ENCODE results near the gene UBAC1. TPM values are rescaled to one million over a fixed set of nuclear protein-coding genes. Genes with fewer than 3 reads are reported as not detected.

Gene UBAC1
- total and polyA plus RNA-seq, 9 of the 15 experiments (the other 6 are each of a cell fraction or from before 2014, with no cell fraction given): 94.0 to 399 (median 228) TPM

DNA sequence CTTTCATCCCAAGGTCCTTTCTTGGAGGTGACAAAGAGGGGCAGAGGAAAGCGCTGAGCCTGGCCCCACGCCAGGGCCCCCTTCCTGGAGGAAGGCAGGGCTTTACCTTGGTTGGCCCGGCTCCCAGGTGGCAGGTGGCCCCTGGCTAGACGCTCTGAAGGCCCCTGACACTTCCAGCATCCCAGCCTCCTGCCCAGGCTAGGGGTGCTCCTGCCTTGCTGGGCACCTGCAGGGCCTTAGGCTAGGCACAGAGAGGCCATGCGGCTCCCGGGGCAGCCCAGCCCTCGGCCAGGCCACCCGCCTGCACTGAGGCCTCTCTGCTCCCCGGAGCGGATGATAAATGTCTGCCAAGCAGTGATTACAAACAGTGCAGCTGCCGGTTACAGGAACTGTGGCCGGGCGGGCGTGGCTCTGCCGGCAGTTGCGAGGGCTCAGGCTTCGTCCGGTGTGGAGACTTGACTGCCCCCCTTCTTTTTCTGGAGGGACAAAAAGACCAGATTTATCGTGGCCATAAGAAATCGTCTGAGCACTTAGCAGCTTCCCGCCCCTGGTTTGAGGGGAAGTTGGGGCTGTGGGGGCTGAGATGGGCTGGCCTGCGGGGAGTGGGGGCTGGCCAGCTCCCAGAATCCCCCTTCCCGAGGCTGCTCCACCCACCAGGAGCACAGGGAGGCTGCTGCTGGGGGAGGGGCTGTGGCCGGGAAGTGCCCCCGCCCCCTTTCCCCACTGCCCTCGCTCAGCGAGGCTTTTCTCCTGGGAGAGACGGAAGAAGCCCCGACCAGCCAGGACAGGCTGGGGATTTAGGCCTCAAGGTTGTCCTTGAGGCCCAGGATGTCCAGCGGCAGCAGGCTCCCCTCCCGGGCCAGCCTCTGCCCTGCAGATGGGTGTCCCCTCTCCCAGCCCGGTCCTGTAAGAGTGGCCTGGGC lies 31.6 kb upstream of the UBAC1 start (continued):
- TF ChIP-seq CBX1 (IDR thresholded peaks at IDR 0.05; ENCODE audit: low read depth): peak; percentile 86; the same call in 1 of the 2 replicates
- no peak for TF ChIP-seq C11orf30 (IDR thresholded peaks at IDR 0.05; ENCODE audit: low read depth)
- no peak for TF ChIP-seq HCFC1 (IDR thresholded peaks at IDR 0.05; ENCODE audit: low read depth, low read length)
- TF ChIP-seq TAF9B (IDR thresholded peaks at IDR 0.05; ENCODE audit: partially characterized antibody): no peak
- peak; percentile 76 for TF ChIP-seq GATA2 (CRISPR knock-in tag; IDR thresholded peaks at IDR 0.05)
- no peak for TF ChIP-seq ZNF253 (CRISPR knock-in tag; conservative IDR thresholded peaks at IDR 0.05)
- TF ChIP-seq POLR2AphosphoS5 (IDR thresholded peaks at IDR 0.05; ENCODE audit: control insufficient read depth, insufficient read depth, low read depth, low read length): peak; percentile 88
- TF ChIP-seq, protein P1, sequence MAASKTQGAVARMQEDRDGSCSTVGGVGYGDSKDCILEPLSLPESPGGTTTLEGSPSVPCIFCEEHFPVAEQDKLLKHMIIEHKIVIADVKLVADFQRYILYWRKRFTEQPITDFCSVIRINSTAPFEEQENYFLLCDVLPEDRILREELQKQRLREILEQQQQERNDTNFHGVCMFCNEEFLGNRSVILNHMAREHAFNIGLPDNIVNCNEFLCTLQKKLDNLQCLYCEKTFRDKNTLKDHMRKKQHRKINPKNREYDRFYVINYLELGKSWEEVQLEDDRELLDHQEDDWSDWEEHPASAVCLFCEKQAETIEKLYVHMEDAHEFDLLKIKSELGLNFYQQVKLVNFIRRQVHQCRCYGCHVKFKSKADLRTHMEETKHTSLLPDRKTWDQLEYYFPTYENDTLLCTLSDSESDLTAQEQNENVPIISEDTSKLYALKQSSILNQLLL (CRISPR knock-in tag; IDR thresholded peaks at IDR 0.05; ENCODE audit: borderline replicate concordance): no peak
- peak; percentile 98 for TF ChIP-seq ZFP36 (IDR thresholded peaks at IDR 0.05; ENCODE audit: low read depth, low read length, partially characterized antibody)
- TF ChIP-seq TEAD4 (IDR thresholded peaks at IDR 0.05; ENCODE audit: low read length): peak; percentile 84
- no peak for TF ChIP-seq TEAD4 (CRISPR knock-in tag; IDR thresholded peaks at IDR 0.05; ENCODE audit: borderline replicate concordance)
- TF ChIP-seq SP2 (IDR thresholded peaks at IDR 0.05; ENCODE audit: extremely low read depth, low read depth, low read length, poor library complexity, severe bottlenecking): no peak
- TF ChIP-seq ZNF785 (CRISPR knock-in tag; IDR thresholded peaks at IDR 0.05): no peak
- no peak for TF ChIP-seq NFE2 (IDR thresholded peaks at IDR 0.05; ENCODE audit: low read depth)
- TF ChIP-seq ZFP30 (CRISPR knock-in tag; IDR thresholded peaks at IDR 0.05; ENCODE audit: borderline replicate concordance): no peak
- TF ChIP-seq SAFB (IDR thresholded peaks at IDR 0.05; ENCODE audit: borderline replicate concordance, low read depth, low read length): no peak
- TF ChIP-seq, protein P2, sequence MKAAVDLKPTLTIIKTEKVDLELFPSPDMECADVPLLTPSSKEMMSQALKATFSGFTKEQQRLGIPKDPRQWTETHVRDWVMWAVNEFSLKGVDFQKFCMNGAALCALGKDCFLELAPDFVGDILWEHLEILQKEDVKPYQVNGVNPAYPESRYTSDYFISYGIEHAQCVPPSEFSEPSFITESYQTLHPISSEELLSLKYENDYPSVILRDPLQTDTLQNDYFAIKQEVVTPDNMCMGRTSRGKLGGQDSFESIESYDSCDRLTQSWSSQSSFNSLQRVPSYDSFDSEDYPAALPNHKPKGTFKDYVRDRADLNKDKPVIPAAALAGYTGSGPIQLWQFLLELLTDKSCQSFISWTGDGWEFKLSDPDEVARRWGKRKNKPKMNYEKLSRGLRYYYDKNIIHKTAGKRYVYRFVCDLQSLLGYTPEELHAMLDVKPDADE (conservative IDR thresholded peaks at IDR 0.05; ENCODE audit: control insufficient read depth, low read depth, low read length): peak; percentile 87
- no peak for TF ChIP-seq GTF2B (IDR thresholded peaks at IDR 0.05; ENCODE audit: extremely low read depth, insufficient read length)
- 0 out of 2 replicates have a peak, but pooled peaks have one; percentile 45 for TF ChIP-seq ZNF583 (CRISPR knock-in tag; IDR thresholded peaks at IDR 0.05)
- no peak for TF ChIP-seq ZNF134 (CRISPR knock-in tag; conservative IDR thresholded peaks at IDR 0.05)
- TF ChIP-seq STAT5A (IDR thresholded peaks at IDR 0.05; ENCODE audit: borderline replicate concordance, low read length): peak; percentile 63; the same call in 1 of the 2 replicates
- no peak for TF ChIP-seq TRIM28 (IDR thresholded peaks at IDR 0.05)
- TF ChIP-seq POLR3A (IDR thresholded peaks at IDR 0.05; ENCODE audit: borderline replicate concordance, extremely low read depth, insufficient read depth, insufficient read length): no peak
- TF ChIP-seq BCL6 (CRISPR knock-in tag; IDR thresholded peaks at IDR 0.05): no peak
- no peak for TF ChIP-seq ZNF77 (CRISPR knock-in tag; IDR thresholded peaks at IDR 0.05)
- no peak for TF ChIP-seq SLC30A9 (CRISPR knock-in tag; IDR thresholded peaks at IDR 0.05)
- TF ChIP-seq RBM25 (IDR thresholded peaks at IDR 0.05; ENCODE audit: low read depth, low read length, severe bottlenecking): no peak
- no peak for TF ChIP-seq BDP1 (IDR thresholded peaks at IDR 0.05; ENCODE audit: insufficient read depth, insufficient read length)
